ENCODE measurements around the gene DYDC2.
"Not testable (repeated sequence)": the region's sequence is repeated elsewhere in the genome, so short reads cannot be mapped to it uniquely, and the experiment has no call there.

Gene DYDC2

GRCh38 chr10:80356563-80356988 is at the start of gene DYDC2, which contains the start of gene DYDC1:
Gene DYDC2, plus strand, starts transcription at chr10:80356781. Its CDS starts 5,663 bp downstream, at chr10:80362444.
Gene DYDC1, minus strand, starts transcription at chr10:80356755. Its CDS starts 4,154 bp downstream, at chr10:80352601.
- DNase-seq, result peak; percentile 64

GRCh38 chr10:80313523-80313922 is 43.1 kb upstream of the DYDC2 start:
- no peak for DNase-seq

GRCh38 chr10:80315391-80315790 is 41.2 kb upstream of the DYDC2 start:
- DNase-seq, result no peak

GRCh38 chr10:80318742-80319141 is 37.8 kb upstream of the DYDC2 start:
- DNase-seq, result no peak

- no peak for DNase-seq
Measured at GRCh38 chr10:80319318-80319717, 37.3 kb upstream of the DYDC2 start.

- DNase-seq, result no peak
Measured at GRCh38 chr10:80319725-80320290, 36.8 kb upstream of the DYDC2 start.

GRCh38 chr10:80320377-80320776 is 36.2 kb upstream of the DYDC2 start:
- no peak for DNase-seq

- DNase-seq, result no peak
Measured at GRCh38 chr10:80321183-80321582, 35.4 kb upstream of the DYDC2 start.

GRCh38 chr10:80322158-80322557 is 34.4 kb upstream of the DYDC2 start:
- DNase-seq, result no peak

- DNase-seq, result no peak
Measured at GRCh38 chr10:80322711-80323110, 33.9 kb upstream of the DYDC2 start.

- DNase-seq, result no peak
Measured at GRCh38 chr10:80323311-80323710, 33.3 kb upstream of the DYDC2 start.

- DNase-seq, result no peak
Measured at GRCh38 chr10:80324086-80324485, 32.5 kb upstream of the DYDC2 start.

GRCh38 chr10:80324891-80325364 is 31.7 kb upstream of the DYDC2 start:
- no peak for DNase-seq

- DNase-seq, result no peak
Measured at GRCh38 chr10:80333983-80334382, 22.6 kb upstream of the DYDC2 start.

- no peak for DNase-seq
Measured at GRCh38 chr10:80344276-80344675, 12.3 kb upstream of the DYDC2 start.

GRCh38 chr10:80344912-80345311 is 11.7 kb upstream of the DYDC2 start:
- DNase-seq, result no peak

GRCh38 chr10:80350251-80350650 is 6.3 kb upstream of the DYDC2 start:
- no peak for DNase-seq

- DNase-seq, result no peak
Measured at GRCh38 chr10:80351220-80351619, 5.4 kb upstream of the DYDC2 start.

GRCh38 chr10:80356989-80357850 is 639 bp downstream of the DYDC2 start:
- DNase-seq, result peak; percentile 36

GRCh38 chr10:80357851-80358125 is 1.2 kb downstream of the DYDC2 start:
- DNase-seq, result no peak

GRCh38 chr10:80358925-80359324 is 2.3 kb downstream of the DYDC2 start:
- DNase-seq, result not testable (repeated sequence)

GRCh38 chr10:80359644-80360043 is 3.1 kb downstream of the DYDC2 start:
- no peak for DNase-seq

- no peak for DNase-seq
Measured at GRCh38 chr10:80365510-80365909, 8.9 kb downstream of the DYDC2 start.

GRCh38 chr10:80371467-80371866 is 14.9 kb downstream of the DYDC2 start:
- DNase-seq, result no peak
